GM04503 (cell line): Measurements from ENCODE around the gene AUTS2.

Source experiments
- DNase-seq: peaks from one replicate; pipeline ENCODE4 v3.0.0-alpha.2; 2012; ENCODE audit warnings: low read depth

Gene AUTS2

GRCh38 chr7:70071766-70072165 lies 473.5 kb downstream of the AUTS2 start:
- no peak for DNase-seq

- no peak for DNase-seq
Measured at GRCh38 chr7:70072220-70072619, 473.9 kb downstream of the AUTS2 start.

- no peak for DNase-seq
Measured at GRCh38 chr7:70076325-70076724, 478.1 kb downstream of the AUTS2 start.

GRCh38 chr7:70082099-70082611 lies 483.9 kb downstream of the AUTS2 start:
- peak; percentile 47 for DNase-seq

GRCh38 chr7:70091362-70091761 lies 493.1 kb downstream of the AUTS2 start:
- DNase-seq = no peak

- DNase-seq = peak; percentile 45
Measured at GRCh38 chr7:70092314-70093204, 494.3 kb downstream of the AUTS2 start.

GRCh38 chr7:70093205-70093904 lies 495.1 kb downstream of the AUTS2 start:
- DNase-seq = no peak

- no peak for DNase-seq
Measured at GRCh38 chr7:70094831-70095230, 496.6 kb downstream of the AUTS2 start.

- DNase-seq = no peak
Measured at GRCh38 chr7:70097645-70098044, 499.4 kb downstream of the AUTS2 start.

GRCh38 chr7:70098133-70098561 lies 499.9 kb downstream of the AUTS2 start:
- no peak for DNase-seq

GRCh38 chr7:70098905-70099672 lies 500.8 kb downstream of the AUTS2 start:
- DNase-seq = no peak

GRCh38 chr7:70104243-70104642 lies 506.0 kb downstream of the AUTS2 start:
- DNase-seq = no peak

GRCh38 chr7:70113078-70113477 lies 514.8 kb downstream of the AUTS2 start:
- no peak for DNase-seq

- DNase-seq = peak; percentile 25
Measured at GRCh38 chr7:70113536-70113935, 515.3 kb downstream of the AUTS2 start.

GRCh38 chr7:70114806-70115205 lies 516.5 kb downstream of the AUTS2 start:
- no peak for DNase-seq

- DNase-seq = no peak
Measured at GRCh38 chr7:70116244-70116643, 518.0 kb downstream of the AUTS2 start.

GRCh38 chr7:70116867-70117266 lies 518.6 kb downstream of the AUTS2 start:
- DNase-seq = no peak

- DNase-seq = no peak
Measured at GRCh38 chr7:70120851-70121250, 522.6 kb downstream of the AUTS2 start.

- no peak for DNase-seq
Measured at GRCh38 chr7:70131817-70132216, 533.5 kb downstream of the AUTS2 start.

- DNase-seq = no peak
Measured at GRCh38 chr7:70132226-70132851, 534.1 kb downstream of the AUTS2 start.

GRCh38 chr7:70132852-70133690 lies 534.8 kb downstream of the AUTS2 start:
- DNase-seq = no peak
